ENCODE results near the gene SLC25A1. TPM values are rescaled to one million over a fixed set of nuclear protein-coding genes. Genes with fewer than 3 reads are reported as not detected.

The SLC25A1 gene
- total and polyA plus RNA-seq, 7 donors = 7.3 to 23.1 (median 10.8) TPM

DNA sequence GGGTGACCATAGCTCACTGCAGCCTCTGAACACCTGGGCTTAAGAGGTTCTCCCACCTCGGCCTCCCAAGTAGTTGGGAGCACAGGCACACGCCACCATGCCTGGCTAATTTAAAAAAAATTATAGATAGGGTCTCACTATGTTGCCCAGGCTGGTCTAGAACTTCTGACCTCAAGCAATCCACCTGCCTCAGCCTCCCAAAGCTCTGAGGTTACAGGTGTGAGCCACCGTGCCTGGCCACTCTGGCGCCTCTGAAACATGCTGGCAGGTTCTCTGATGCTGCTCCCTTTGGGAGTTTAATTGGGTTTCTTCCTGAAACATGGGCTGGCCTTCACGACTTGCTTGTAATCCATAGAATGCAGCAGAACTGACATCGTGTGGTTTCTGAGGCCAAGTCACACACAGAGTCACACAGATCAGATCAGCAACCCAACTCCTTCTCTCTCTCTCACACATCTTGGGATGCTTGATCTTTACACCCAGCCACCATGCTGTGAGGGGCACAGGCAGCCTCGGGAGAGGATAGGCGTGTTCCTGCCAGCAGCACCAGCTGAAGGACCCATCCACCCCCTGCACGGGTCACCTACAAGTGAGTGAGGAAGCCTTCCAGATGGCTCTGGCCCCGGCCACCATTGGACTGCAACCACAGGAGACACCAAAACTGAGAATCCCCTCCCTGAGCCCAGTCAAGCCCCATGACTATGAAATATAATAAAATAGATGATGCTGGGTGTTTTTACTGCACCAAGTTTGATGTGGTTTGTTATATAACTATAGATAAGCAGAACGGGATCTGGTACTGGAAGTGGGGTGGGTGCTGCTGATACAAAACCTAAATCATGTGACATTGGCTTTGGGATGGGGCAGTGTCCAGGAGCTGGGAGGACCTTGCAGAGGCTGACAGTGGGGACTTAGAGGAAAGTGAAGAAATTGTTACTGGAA, 25.3 kb downstream of the SLC25A1 start:
- peaks cover 0 to 65% (median 29%) of the 10 kb centered on the region in 3 donors for H3K27me3 ChIP-seq (ENCODE audit: insufficient read depth in 3 of 3, low read length in 2 of 3)
- intact Hi-C loops (cut with DNase I) = no loop called here
- 48 to 55% (median 49%) methylated on average over 11 of the region's 11 CpGs for WGBS, 3 donors

GRCh38 chr22:19151329-19152191, 27.0 kb downstream of the SLC25A1 start:
- Histone ChIP-seq H3K36me3 (ENCODE audit: insufficient read depth in 1 of 2, low read depth in 1 of 2) (no peaks in the 10 kb centered on the region), H3K4me3 (no peak overlapping the region), H3K27me3 (ENCODE audit: insufficient read depth in 3 of 3, low read length in 2 of 3) (peaks cover 0 to 74% (median 31%) of the 10 kb centered on the region in 3 donors), H3K4me1 (peaks cover 6% of the 10 kb centered on the region), H3K27ac (no peak overlapping the region), H3K9me3 (no peaks in the 10 kb centered on the region)
- TF ChIP-seq, protein P1, sequence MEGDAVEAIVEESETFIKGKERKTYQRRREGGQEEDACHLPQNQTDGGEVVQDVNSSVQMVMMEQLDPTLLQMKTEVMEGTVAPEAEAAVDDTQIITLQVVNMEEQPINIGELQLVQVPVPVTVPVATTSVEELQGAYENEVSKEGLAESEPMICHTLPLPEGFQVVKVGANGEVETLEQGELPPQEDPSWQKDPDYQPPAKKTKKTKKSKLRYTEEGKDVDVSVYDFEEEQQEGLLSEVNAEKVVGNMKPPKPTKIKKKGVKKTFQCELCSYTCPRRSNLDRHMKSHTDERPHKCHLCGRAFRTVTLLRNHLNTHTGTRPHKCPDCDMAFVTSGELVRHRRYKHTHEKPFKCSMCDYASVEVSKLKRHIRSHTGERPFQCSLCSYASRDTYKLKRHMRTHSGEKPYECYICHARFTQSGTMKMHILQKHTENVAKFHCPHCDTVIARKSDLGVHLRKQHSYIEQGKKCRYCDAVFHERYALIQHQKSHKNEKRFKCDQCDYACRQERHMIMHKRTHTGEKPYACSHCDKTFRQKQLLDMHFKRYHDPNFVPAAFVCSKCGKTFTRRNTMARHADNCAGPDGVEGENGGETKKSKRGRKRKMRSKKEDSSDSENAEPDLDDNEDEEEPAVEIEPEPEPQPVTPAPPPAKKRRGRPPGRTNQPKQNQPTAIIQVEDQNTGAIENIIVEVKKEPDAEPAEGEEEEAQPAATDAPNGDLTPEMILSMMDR (IDR thresholded peaks at IDR 0.05) = no peak
- ATAC-seq (no peak), DNase-seq (no peak)
- WGBS, 3 donors = 50% methylated on average over 10 of the region's 10 CpGs
- intact Hi-C loops (cut with DNase I) = no loop called here

More for the DNA sequence above, 25.3 kb downstream of the SLC25A1 start:
- TF ChIP-seq, protein P1 (IDR thresholded peaks at IDR 0.05) = no peak
- H3K4me3 ChIP-seq = no peak overlapping the region
- ATAC-seq = no peak
- H3K27ac ChIP-seq = no peak overlapping the region
- no peaks in the 10 kb centered on the region for H3K9me3 ChIP-seq
- H3K4me1 ChIP-seq = peaks cover 6% of the 10 kb centered on the region
- no peaks in the 10 kb centered on the region for H3K36me3 ChIP-seq (ENCODE audit: insufficient read depth in 1 of 2, low read depth in 1 of 2)
- DNase-seq = no peak

DNA sequence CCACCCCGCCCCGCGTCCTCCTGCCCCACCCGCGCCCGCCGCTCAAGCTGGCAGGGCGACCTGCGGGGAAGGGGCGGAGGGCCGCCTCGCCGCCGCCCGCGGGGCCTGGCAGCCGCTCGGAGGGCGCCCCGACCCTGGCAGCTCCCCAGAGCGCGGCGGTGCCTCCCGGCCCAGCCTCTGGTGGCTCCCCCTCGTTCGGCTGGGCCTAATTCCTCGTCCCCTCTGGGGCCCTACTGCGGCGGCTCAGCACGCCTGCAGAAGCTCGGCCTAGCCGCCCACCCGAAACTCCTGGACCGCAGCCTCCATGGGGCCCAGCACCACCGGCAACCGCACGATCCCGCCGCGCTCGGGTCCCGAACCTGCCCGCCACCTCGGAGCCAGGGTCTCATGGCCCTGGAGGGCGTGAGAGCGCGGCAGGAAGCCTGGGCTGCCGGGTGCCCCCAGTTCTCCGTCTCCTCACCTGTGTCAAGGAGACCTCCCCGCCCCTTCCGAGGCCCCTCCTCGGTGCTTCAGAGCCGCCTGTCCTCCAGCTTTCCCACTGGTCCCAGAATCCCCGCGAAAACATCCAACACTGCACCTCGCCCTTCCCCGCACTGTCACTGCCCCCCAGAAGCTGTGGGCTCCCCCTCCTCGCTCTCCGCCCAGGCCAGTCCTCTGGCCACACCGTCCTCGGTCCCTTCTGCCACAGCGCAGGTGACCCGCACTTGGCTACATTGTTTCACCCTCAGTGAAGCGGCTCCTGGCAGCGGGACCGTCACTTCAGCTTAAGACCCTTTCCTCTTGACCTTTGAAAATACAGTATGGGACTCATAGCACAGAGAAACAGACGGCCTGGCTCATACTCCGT, 27.8 kb downstream of the SLC25A1 start:
- WGBS, 3 donors = 6 to 11% (median 9%) methylated on average over 33 to 68 of the region's 68 CpGs
- intact Hi-C loops (cut with DNase I) = no loop called here
- TF ChIP-seq, protein P1 (IDR thresholded peaks at IDR 0.05) = no peak
- Histone ChIP-seq H3K36me3 (ENCODE audit: insufficient read depth in 1 of 2, low read depth in 1 of 2) (no peaks in the 10 kb centered on the region), H3K4me3 (no peak overlapping the region), H3K9me3 (no peaks in the 10 kb centered on the region), H3K27me3 (ENCODE audit: insufficient read depth in 3 of 3, low read length in 2 of 3) (peaks cover 0 to 71% (median 31%) of the 10 kb centered on the region in 3 donors), H3K27ac (no peak overlapping the region), H3K4me1 (peaks cover 6% of the 10 kb centered on the region)
- DNase-seq = no peak
- ATAC-seq = no peak

DNA sequence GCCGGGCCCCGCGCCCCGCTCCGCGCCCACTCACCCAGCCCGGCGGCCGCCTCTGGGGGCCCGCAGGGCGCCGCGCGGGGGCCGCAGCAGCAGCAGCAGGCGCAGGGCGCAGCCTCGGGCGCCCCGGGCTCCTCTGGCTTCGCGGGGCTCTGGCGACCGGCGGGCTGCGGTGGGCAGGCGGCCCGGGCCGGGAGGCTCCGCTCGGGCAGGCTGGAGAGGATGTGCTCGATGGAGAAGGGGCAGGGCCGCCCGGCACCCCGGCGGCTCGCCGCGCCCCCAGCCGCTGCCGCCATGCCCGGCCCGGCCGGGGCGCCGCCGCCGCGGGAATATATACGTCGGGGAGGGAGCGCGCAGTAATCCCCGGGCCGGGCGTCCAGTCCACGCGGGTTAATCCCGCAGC, 28.5 kb downstream of the SLC25A1 start, which contains the start of gene GSC2:
Gene GSC2, minus strand, starts transcription at position 302 of the 400 bp plus-strand sequence. Its CDS starts 9 bp downstream, at position 293.
- 0 to 1% (median 0%) methylated on average over 16 to 59 of the region's 59 CpGs for WGBS, 3 donors
- TF ChIP-seq, protein P1 (IDR thresholded peaks at IDR 0.05) = no peak
- intact Hi-C loops (cut with DNase I) = no loop called here
- H3K4me3 ChIP-seq = peak within 1 kb of the TSS; percentile 57
- H3K36me3 ChIP-seq (ENCODE audit: insufficient read depth in 1 of 2, low read depth in 1 of 2) = no peaks in the 10 kb centered on the region
- no peaks in the 10 kb centered on the region for H3K9me3 ChIP-seq
- no peak within 1 kb of the TSS for H3K27ac ChIP-seq
- peaks cover 0 to 64% (median 31%) of the 10 kb centered on the region in 3 donors for H3K27me3 ChIP-seq (ENCODE audit: insufficient read depth in 3 of 3, low read length in 2 of 3)
- no peak for DNase-seq
- ATAC-seq = no peak
- H3K4me1 ChIP-seq = peaks cover 6% of the 10 kb centered on the region

All from psoas muscle (tissue), 8 donors.